GM12878 (cell line): Measurements from ENCODE around the gene AEBP1.

Experiments used
- POLR2A ChIP-seq: IDR thresholded peaks from 2 replicates; pipeline ENCODE4 v1.6.1; 2011; ENCODE audit warnings: low read depth, mild to moderate bottlenecking, low read length
- RAD21 ChIP-seq: IDR thresholded peaks from 2 replicates; pipeline ENCODE4 v1.6.1; 2011; ENCODE audit warnings: mild to moderate bottlenecking, low read depth, low read length, moderate library complexity; ENCODE audit not compliant: insufficient read depth
- YY1 ChIP-seq: IDR thresholded peaks from 2 replicates; pipeline ENCODE4 v1.6.1; 2011; ENCODE audit warnings: low read depth, mild to moderate bottlenecking, low read length

GRCh38 chr7:44065431-44066110, 38.6 kb upstream of the AEBP1 start, which contains the start of gene PGAM2:
- TF ChIP-seq POLR2A (peak; percentile 61), YY1 (no peak), RAD21 (no peak)
